NCI-H1436 treated with DMSO at 0.1 percent for 48 hours (cell line): ENCODE measurements around the gene TP53BP2.
"Not testable (repeated sequence)": the region's sequence is repeated elsewhere in the genome, so short reads cannot be mapped to it uniquely, and the experiment has no call there.

Source experiments
- DNase-seq: peaks from one replicate; lab custom pipeline; 2025; lab: John Stamatoyannopoulos, UW

The TP53BP2 gene

GRCh38 chr1:223739366-223740037, 106.2 kb downstream of the TP53BP2 start:
- no peak for DNase-seq

DNA sequence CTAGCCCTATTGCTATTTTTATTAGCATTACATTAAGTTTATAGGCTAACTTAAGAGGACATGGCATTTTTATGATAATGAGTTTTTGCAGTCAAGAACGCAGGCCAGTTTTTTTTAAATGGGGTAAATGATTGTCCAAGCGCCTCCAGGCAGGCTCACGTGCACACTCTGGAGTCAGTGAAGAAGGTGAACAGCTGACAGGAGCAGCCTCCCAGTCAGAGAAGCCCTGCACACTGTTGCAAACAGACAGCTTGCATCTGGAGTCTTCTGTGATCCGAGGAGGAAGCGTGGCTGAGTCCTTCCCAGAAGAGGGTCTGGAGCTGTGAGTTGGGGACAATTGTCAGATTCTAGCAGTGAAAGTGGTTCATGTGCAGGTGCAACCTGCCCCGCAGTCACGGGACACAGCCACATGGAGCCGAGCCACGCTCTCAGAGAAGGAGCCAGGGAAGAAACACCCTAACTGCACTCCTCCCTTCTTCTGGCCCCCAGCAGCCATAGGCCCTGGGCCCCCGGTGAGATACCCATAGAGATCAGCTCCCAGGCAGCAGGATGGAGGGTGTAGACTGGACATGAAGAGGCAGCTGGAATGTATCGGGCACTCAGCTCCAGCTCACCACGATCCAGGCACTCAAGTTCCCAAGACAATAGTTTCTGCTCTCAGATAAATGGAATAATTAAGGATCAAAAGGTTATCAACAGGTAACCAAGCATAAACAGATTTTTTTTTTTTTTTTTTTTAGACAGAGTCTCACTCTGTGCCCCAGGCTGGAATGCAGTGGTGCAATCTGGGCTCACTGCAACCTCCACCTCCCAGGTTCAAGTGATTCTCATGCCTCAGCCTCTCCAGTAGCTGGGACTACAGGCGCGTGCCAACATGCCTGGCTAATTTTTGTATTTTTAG, 107.0 kb downstream of the TP53BP2 start:
- DNase-seq = no peak

GRCh38 chr1:223737342-223737741, 108.4 kb downstream of the TP53BP2 start:
- no peak for DNase-seq

GRCh38 chr1:223736638-223737037, 109.1 kb downstream of the TP53BP2 start:
- DNase-seq = not testable (repeated sequence)

GRCh38 chr1:223733898-223734852, 111.6 kb downstream of the TP53BP2 start:
- DNase-seq = no peak

- DNase-seq = no peak
Measured at GRCh38 chr1:223732993-223733798, 112.6 kb downstream of the TP53BP2 start.

DNA sequence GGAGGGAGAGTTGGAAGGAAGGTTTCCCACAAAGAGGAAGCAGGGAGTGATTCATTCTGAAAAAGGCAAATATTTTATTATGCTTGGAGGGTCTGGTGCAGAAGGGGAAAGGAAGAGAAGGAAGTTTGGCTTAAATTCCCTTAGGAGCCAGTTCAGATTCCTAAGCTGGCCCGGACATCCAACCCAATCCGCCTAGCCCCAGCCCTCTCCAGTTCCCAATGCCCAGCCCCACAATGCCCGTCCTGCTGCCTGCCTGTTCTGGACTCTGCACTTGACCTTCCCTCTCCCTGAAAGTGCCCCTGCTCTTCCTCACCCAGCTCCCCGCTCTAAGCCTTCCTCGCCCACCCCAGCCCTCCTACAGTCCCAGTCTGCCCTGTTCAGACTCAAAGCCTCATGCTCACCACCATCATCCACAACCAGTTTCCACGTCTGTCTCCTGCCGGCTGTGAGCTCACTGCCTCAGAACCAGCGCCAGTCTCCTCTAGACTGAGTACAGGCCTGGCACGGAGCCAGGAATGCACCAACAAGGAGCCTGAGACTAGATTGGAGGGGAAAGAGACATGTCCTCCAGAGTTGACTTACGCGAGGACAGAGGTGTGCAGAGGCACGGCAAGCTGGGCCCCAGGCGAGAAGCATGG, 114.5 kb downstream of the TP53BP2 start:
- no peak for DNase-seq

GRCh38 chr1:223730479-223731132, 115.1 kb downstream of the TP53BP2 start:
- DNase-seq = no peak

DNA sequence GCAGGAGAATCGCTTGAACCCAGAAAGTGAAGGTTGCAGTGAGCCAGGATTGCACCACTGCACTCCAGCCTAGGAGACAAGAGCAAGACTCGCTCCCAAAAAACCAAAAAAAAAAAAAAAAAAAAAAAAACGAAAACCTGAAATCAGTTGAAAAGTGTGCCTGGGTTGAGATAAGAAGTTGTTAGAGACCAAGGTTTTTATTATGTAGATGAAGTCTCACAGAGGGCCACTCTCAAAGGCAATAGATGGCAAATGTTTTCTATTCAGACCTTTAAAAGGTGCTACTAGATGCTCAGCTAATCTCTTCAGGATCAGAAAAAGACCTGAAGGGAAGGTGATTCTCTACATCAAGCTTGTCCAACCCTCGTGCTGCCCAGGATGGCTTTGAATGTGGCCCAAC, 115.8 kb downstream of the TP53BP2 start:
- no peak for DNase-seq
